Measurements from ENCODE around the gene HIPK4. TPM values are rescaled to one million over a fixed set of nuclear protein-coding genes. Genes with fewer than 3 reads are reported as not detected.
A peak's percentile ranks its signal among the peaks of the same experiment; 100 is the strongest.

The HIPK4 gene
- total and polyA plus RNA-seq, 3 experiments from 2014 or later, result not detected

- Mint-ChIP-seq H3K27ac (peak overlapping the region; percentile 89 to 96 (median 94)), H3K4me3 (peak overlapping the region; percentile 83 to 96 (median 87)), H3K4me1 (peaks cover 29 to 40% (median 38%) of the 10 kb centered on the region in 3 donors), H3K27me3 (peaks cover 0 to 6% of the 10 kb centered on the region in 2 donors), H3K36me3 (peaks cover 0 to 26% (median 0%) of the 10 kb centered on the region in 3 donors), H3K9me3 (no peaks in the 10 kb centered on the region)
- peaks cover 20% of the 10 kb centered on the region for H3K4me1 ChIP-seq (ENCODE audit: insufficient read depth, low read length)
- H3K27me3 ChIP-seq (ENCODE audit: insufficient read depth, low read length, poor library complexity, severe bottlenecking), result no peaks in the 10 kb centered on the region
- peak overlapping the region; percentile 90 for H3K27ac ChIP-seq (ENCODE audit: low read depth, low read length)
- peak overlapping the region; percentile 81 for H3K4me3 ChIP-seq (ENCODE audit: low read length)
- H3K36me3 ChIP-seq (ENCODE audit: insufficient read depth, low read length), result no peaks in the 10 kb centered on the region
- no peaks in the 10 kb centered on the region for H3K9me3 ChIP-seq (ENCODE audit: low read length)
- CTCF ChIA-PET, result interaction anchor here (0.7 to 4.3 kb wide), 31 partner anchors 9 to 427 kb away, joined by 3 to 46 read pairs (median 5); partner anchors contain the start of genes BLVRB, C19orf47, PLD3 and SERTAD3
- peak; percentile 61 to 83 (median 73) for DNase-seq
- POLR2A ChIA-PET, result interaction anchor here (0.6 to 1.7 kb wide), 11 partner anchors 16 to 1656 kb away, joined by 3 to 15 read pairs (median 4); partner anchors contain the start of genes BLVRB, SERTAD3 and SPTBN4
These were observed 31.1 kb upstream of the HIPK4 start for GRCh38 chr19:40420766-40421765.

GRCh38 chr19:40420451-40420765 is 30.4 kb upstream of the HIPK4 start:
- Histone ChIP-seq H3K27me3 (ENCODE audit: insufficient read depth, low read length, poor library complexity, severe bottlenecking) (no peaks in the 10 kb centered on the region), H3K36me3 (ENCODE audit: insufficient read depth, low read length) (no peaks in the 10 kb centered on the region), H3K27ac (ENCODE audit: low read depth, low read length) (peak overlapping the region; percentile 90), H3K4me1 (ENCODE audit: insufficient read depth, low read length) (peaks cover 20% of the 10 kb centered on the region), H3K9me3 (ENCODE audit: low read length) (no peaks in the 10 kb centered on the region), H3K4me3 (ENCODE audit: low read length) (peak overlapping the region; percentile 81)
- Mint-ChIP-seq H3K9me3 (no peaks in the 10 kb centered on the region), H3K36me3 (peaks cover 0 to 23% (median 0%) of the 10 kb centered on the region in 3 donors), H3K4me3 (peak overlapping the region; percentile 83 to 96 (median 87)), H3K4me1 (peaks cover 25 to 35% (median 34%) of the 10 kb centered on the region in 3 donors), H3K27me3 (peaks cover 0 to 4% of the 10 kb centered on the region in 2 donors), H3K27ac (peak overlapping the region; percentile 20 to 94 (median 87))
- POLR2A ChIA-PET, result interaction anchor here (0.6 to 1.7 kb wide), 9 partner anchors 17 to 1656 kb away, joined by 3 to 11 read pairs (median 4); partner anchors contain the start of genes BLVRB, SERTAD3 and SPTBN4
- DNase-seq, result no peak
- CTCF ChIA-PET, result interaction anchor here (0.7 to 4.3 kb wide), 31 partner anchors 8 to 427 kb away, joined by 3 to 46 read pairs (median 5); partner anchors contain the start of genes BLVRB, C19orf47, PLD3 and SERTAD3

GRCh38 chr19:40419780-40420179 is 29.8 kb upstream of the HIPK4 start:
- peak overlapping the region; percentile 40 to 94 (median 74) for H3K4me3 Mint-ChIP-seq
- no peak for DNase-seq
- H3K27me3 ChIP-seq (ENCODE audit: insufficient read depth, low read length, poor library complexity, severe bottlenecking), result no peaks in the 10 kb centered on the region
- no peaks in the 10 kb centered on the region for H3K9me3 Mint-ChIP-seq
- H3K4me3 ChIP-seq (ENCODE audit: low read length), result no peak overlapping the region
- H3K27ac ChIP-seq (ENCODE audit: low read depth, low read length), result no peak overlapping the region
- H3K36me3 Mint-ChIP-seq, result peaks cover 0 to 18% (median 0%) of the 10 kb centered on the region in 3 donors
- H3K9me3 ChIP-seq (ENCODE audit: low read length), result no peaks in the 10 kb centered on the region
- ChIA-PET CTCF (interaction anchor here (0.7 to 4.3 kb wide), 22 partner anchors 9 to 428 kb away, joined by 3 to 46 read pairs (median 6); partner anchors contain the start of genes BLVRB, C19orf47, PLD3 and SERTAD3), POLR2A (interaction anchor here (0.7 to 1.7 kb wide), 6 partner anchors 16 to 1657 kb away, joined by 3 to 11 read pairs (median 6); partner anchors contain the start of genes BLVRB, SERTAD3 and SPTBN4)
- peak overlapping the region in 4 of 8 donors; percentile 61 to 94 (median 70) for H3K27ac Mint-ChIP-seq
- no peaks in the 10 kb centered on the region for H3K36me3 ChIP-seq (ENCODE audit: insufficient read depth, low read length)
- H3K4me1 Mint-ChIP-seq, result peaks cover 23 to 32% (median 31%) of the 10 kb centered on the region in 3 donors
- H3K27me3 Mint-ChIP-seq, result peaks cover 0 to 3% of the 10 kb centered on the region in 2 donors
- H3K4me1 ChIP-seq (ENCODE audit: insufficient read depth, low read length), result peaks cover 18% of the 10 kb centered on the region

GRCh38 chr19:40419066-40419612 is 29.2 kb upstream of the HIPK4 start:
- H3K4me1 ChIP-seq (ENCODE audit: insufficient read depth, low read length), result peaks cover 13% of the 10 kb centered on the region
- no peaks in the 10 kb centered on the region for H3K9me3 ChIP-seq (ENCODE audit: low read length)
- H3K27ac ChIP-seq (ENCODE audit: low read depth, low read length), result no peak overlapping the region
- H3K4me3 ChIP-seq (ENCODE audit: low read length), result no peak overlapping the region
- H3K36me3 Mint-ChIP-seq, result peaks cover 0 to 14% (median 0%) of the 10 kb centered on the region in 3 donors
- peaks cover 0 to 1% of the 10 kb centered on the region in 2 donors for H3K27me3 Mint-ChIP-seq
- CTCF ChIA-PET, result interaction anchor here (1.5 kb wide), 1 partner anchor 33 kb away, joined by 3 read pairs; no protein-coding TSS in a partner anchor
- POLR2A ChIA-PET, result no interaction called here
- H3K36me3 ChIP-seq (ENCODE audit: insufficient read depth, low read length), result no peaks in the 10 kb centered on the region
- peak overlapping the region in 2 of 8 donors; percentile 61 to 94 for H3K27ac Mint-ChIP-seq
- no peaks in the 10 kb centered on the region for H3K27me3 ChIP-seq (ENCODE audit: insufficient read depth, low read length, poor library complexity, severe bottlenecking)
- no peak for DNase-seq
- H3K4me1 Mint-ChIP-seq, result peaks cover 18 to 26% (median 25%) of the 10 kb centered on the region in 3 donors
- no peaks in the 10 kb centered on the region for H3K9me3 Mint-ChIP-seq
- H3K4me3 Mint-ChIP-seq, result peak overlapping the region in 5 of 7 donors; percentile 36 to 94 (median 68)

GRCh38 chr19:40418040-40418439 is 28.1 kb upstream of the HIPK4 start:
- DNase-seq, result no peak
- Histone ChIP-seq H3K27me3 (ENCODE audit: insufficient read depth, low read length, poor library complexity, severe bottlenecking) (no peaks in the 10 kb centered on the region), H3K4me3 (ENCODE audit: low read length) (no peak overlapping the region), H3K9me3 (ENCODE audit: low read length) (no peaks in the 10 kb centered on the region), H3K4me1 (ENCODE audit: insufficient read depth, low read length) (peaks cover 13% of the 10 kb centered on the region), H3K36me3 (ENCODE audit: insufficient read depth, low read length) (no peaks in the 10 kb centered on the region), H3K27ac (ENCODE audit: low read depth, low read length) (peak overlapping the region; percentile 70)
- peaks cover 0 to 12% (median 0%) of the 10 kb centered on the region in 3 donors for H3K36me3 Mint-ChIP-seq
- ChIA-PET POLR2A (no interaction called here), CTCF (no interaction called here)
- H3K27ac Mint-ChIP-seq, result peak overlapping the region in 3 of 8 donors; percentile 44 to 88 (median 83)
- no peak overlapping the region for H3K4me3 Mint-ChIP-seq
- peaks cover 0 to 1% of the 10 kb centered on the region in 2 donors for H3K27me3 Mint-ChIP-seq
- H3K9me3 Mint-ChIP-seq, result no peaks in the 10 kb centered on the region
- peaks cover 20 to 27% (median 24%) of the 10 kb centered on the region in 3 donors for H3K4me1 Mint-ChIP-seq

GRCh38 chr19:40417643-40417981 is 27.6 kb upstream of the HIPK4 start:
- ChIA-PET POLR2A (no interaction called here), CTCF (no interaction called here)
- H3K36me3 Mint-ChIP-seq, result peaks cover 0 to 8% (median 0%) of the 10 kb centered on the region in 3 donors
- Histone ChIP-seq H3K9me3 (ENCODE audit: low read length) (no peaks in the 10 kb centered on the region), H3K4me1 (ENCODE audit: insufficient read depth, low read length) (peaks cover 12% of the 10 kb centered on the region), H3K4me3 (ENCODE audit: low read length) (no peak overlapping the region), H3K27me3 (ENCODE audit: insufficient read depth, low read length, poor library complexity, severe bottlenecking) (no peaks in the 10 kb centered on the region), H3K27ac (ENCODE audit: low read depth, low read length) (peak overlapping the region; percentile 70), H3K36me3 (ENCODE audit: insufficient read depth, low read length) (no peaks in the 10 kb centered on the region)
- H3K4me3 Mint-ChIP-seq, result peak overlapping the region in 1 of 7 donors; percentile 5
- peaks cover 20 to 27% (median 24%) of the 10 kb centered on the region in 3 donors for H3K4me1 Mint-ChIP-seq
- H3K27ac Mint-ChIP-seq, result peak overlapping the region in 4 of 8 donors; percentile 18 to 88 (median 74)
- H3K9me3 Mint-ChIP-seq, result no peaks in the 10 kb centered on the region
- DNase-seq, result no peak
- peaks cover 0 to 1% of the 10 kb centered on the region in 2 donors for H3K27me3 Mint-ChIP-seq

- H3K27ac Mint-ChIP-seq, result peak overlapping the region in 3 of 8 donors; percentile 64 to 88 (median 83)
- ChIA-PET CTCF (interaction anchor here (1.0 kb wide), 1 partner anchor 26 kb away, joined by 3 read pairs; no protein-coding TSS in a partner anchor), POLR2A (no interaction called here)
- DNase-seq, result peak in 1 of 5 donors; percentile 24
- H3K36me3 Mint-ChIP-seq, result peaks cover 0 to 4% (median 0%) of the 10 kb centered on the region in 3 donors
- Histone ChIP-seq H3K4me3 (ENCODE audit: low read length) (no peak overlapping the region), H3K27me3 (ENCODE audit: insufficient read depth, low read length, poor library complexity, severe bottlenecking) (no peaks in the 10 kb centered on the region), H3K4me1 (ENCODE audit: insufficient read depth, low read length) (peaks cover 8% of the 10 kb centered on the region), H3K9me3 (ENCODE audit: low read length) (no peaks in the 10 kb centered on the region), H3K36me3 (ENCODE audit: insufficient read depth, low read length) (no peaks in the 10 kb centered on the region), H3K27ac (ENCODE audit: low read depth, low read length) (peak overlapping the region; percentile 70)
- peaks cover 0 to 3% of the 10 kb centered on the region in 2 donors for H3K27me3 Mint-ChIP-seq
- no peaks in the 10 kb centered on the region for H3K9me3 Mint-ChIP-seq
- peaks cover 16 to 22% (median 19%) of the 10 kb centered on the region in 3 donors for H3K4me1 Mint-ChIP-seq
- peak overlapping the region in 4 of 7 donors; percentile 2 to 58 (median 27) for H3K4me3 Mint-ChIP-seq
These were observed 27.1 kb upstream of the HIPK4 start for GRCh38 chr19:40416918-40417642.
